T-helper 17 cell (primary cell): ENCODE measurements around the gene GALNT12. TPM values are rescaled to one million over a fixed set of nuclear protein-coding genes. Genes with fewer than 3 reads are reported as not detected.

Source experiments
- ATAC-seq: fragments of 150-1000 bp; cut with Tn5 transposase; 2 replicates; pipeline ENCODE4 v1.10.0; 2021; ENCODE audit warnings: mild to moderate bottlenecking, moderate library complexity
- DNase-seq, 3 donors: peaks; one replicate each; pipeline versions ENCODE4 v3.0.0 to v3.0.0-alpha.2; 2020 to 2021
- H3K9me3 ChIP-seq: one replicate; pipeline ENCODE4 v1.7.0; 2013; ENCODE audit warnings: low read length, mild to moderate bottlenecking; ENCODE audit not compliant: control insufficient read depth, poor library complexity, severe bottlenecking
- H3K27ac Mint-ChIP-seq: one replicate; pipeline ENCODE4 v1.8.0; 2022; ENCODE audit warnings: mild to moderate bottlenecking, moderate library complexity, mixed read lengths
- H3K27me3 Mint-ChIP-seq: one replicate; pipeline ENCODE4 v1.8.0; 2022; ENCODE audit warnings: mixed read lengths
- H3K36me3 Mint-ChIP-seq: one replicate; pipeline ENCODE4 v1.8.0; 2022; ENCODE audit warnings: low read depth, mixed read lengths
- H3K4me1 Mint-ChIP-seq: one replicate; pipeline ENCODE4 v1.8.0; 2022; ENCODE audit warnings: mild to moderate bottlenecking, mixed read lengths
- H3K4me3 Mint-ChIP-seq: one replicate; pipeline ENCODE4 v1.8.0; 2022; ENCODE audit warnings: mild to moderate bottlenecking, moderate library complexity, mixed read lengths
- total RNA-seq, 4 donors: library from RNA in 2 of 4; stranded (reverse) in 2 of 4; gene quantifications; one replicate each; pipeline ENCODE4 v1.2.3 and lab custom pipeline; 2022 to 2026

GALNT12 gene
- total RNA-seq (10 to 100 TPM; 10.2 to 11.3 TPM), total RNA-seq (lab: John Stamatoyannopoulos, UW) (9.5 to 16.9 reads per million in 2 donors)

- peaks cover 25% of the 10 kb centered on the region for H3K27me3 Mint-ChIP-seq
- no peaks in the 10 kb centered on the region for H3K36me3 Mint-ChIP-seq
- peak; percentile 85 for ATAC-seq
- peaks cover 23% of the 10 kb centered on the region for H3K4me1 Mint-ChIP-seq
- peak within 1 kb of the TSS; percentile 95 for H3K4me3 Mint-ChIP-seq
- no peaks in the 10 kb centered on the region for H3K9me3 ChIP-seq
- DNase-seq = peak; percentile 28 to 46 (median 34)
- peak within 1 kb of the TSS; percentile 81 for H3K27ac Mint-ChIP-seq
Observed at GRCh38 chr9:98807070-98807813, at the start of gene GALNT12. Gene GALNT12 (plus strand): TSS chr9:98807670. CDS start chr9:98807699, 29 bp downstream.

DNA sequence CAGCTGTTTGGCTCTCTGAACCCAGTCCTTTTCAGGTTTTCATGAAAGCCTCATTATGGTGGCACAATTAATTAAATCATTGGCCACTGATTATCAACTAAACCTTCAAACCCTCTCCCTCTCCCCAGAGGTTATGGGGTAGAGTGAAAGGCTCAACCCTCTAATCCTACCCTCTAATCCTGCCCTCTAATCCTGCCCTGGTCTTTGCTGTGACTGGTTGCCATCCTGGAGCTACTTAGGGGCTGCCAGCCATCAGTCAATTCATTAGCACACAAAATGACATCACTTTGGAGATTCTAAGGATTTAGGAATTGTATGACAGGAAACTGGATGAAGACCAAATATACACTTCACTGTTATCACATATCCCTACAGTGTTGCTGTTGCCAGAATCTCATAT, 47.2 kb upstream of the GALNT12 start:
- no peaks in the 10 kb centered on the region for H3K9me3 ChIP-seq
- H3K27me3 Mint-ChIP-seq = no peaks in the 10 kb centered on the region
- ATAC-seq = no peak
- no peak for DNase-seq
- H3K36me3 Mint-ChIP-seq = peaks cover 3% of the 10 kb centered on the region
- H3K27ac Mint-ChIP-seq = no peak overlapping the region
- no peaks in the 10 kb centered on the region for H3K4me1 Mint-ChIP-seq
- H3K4me3 Mint-ChIP-seq = no peak overlapping the region

DNA sequence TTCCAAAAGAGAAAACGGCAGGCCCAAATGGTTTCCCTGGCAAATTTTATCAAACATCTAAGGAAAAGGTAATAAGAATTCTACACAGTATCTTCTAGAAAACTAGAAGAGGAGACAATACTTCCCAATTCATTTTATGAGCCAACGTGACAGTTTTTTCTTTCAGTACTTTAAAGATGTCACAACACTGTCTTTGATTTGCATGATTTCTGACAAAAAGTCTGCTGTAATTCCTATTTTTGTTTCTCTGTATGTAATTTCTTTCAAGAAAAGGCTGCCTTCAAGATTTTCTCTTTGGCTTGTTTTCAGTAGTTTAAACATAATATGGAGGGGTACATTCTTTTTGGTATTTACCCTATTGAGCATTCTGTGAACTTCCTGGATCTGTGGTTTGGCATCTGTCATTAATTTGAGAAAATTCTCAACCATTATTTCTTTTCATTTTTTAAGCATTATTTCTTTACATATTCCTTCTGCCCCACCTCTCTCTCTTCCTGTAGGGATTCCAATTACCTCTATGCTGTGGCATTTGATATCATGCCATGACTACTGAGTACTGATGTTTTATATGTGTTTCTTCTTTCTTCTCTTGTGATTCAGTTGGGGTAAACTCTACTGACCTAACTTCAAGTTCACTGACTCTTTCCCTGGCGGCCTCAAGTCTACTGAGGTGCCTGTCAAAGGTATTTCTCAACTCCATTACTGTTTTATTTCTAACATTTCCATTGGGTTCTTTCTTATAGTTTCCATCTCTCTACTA, 43.3 kb upstream of the GALNT12 start:
- Mint-ChIP-seq H3K36me3 (peaks cover 4% of the 10 kb centered on the region), H3K4me1 (no peaks in the 10 kb centered on the region), H3K27ac (no peak overlapping the region), H3K4me3 (no peak overlapping the region), H3K27me3 (no peaks in the 10 kb centered on the region)
- DNase-seq (no peak), ATAC-seq (no peak)
- H3K9me3 ChIP-seq = no peaks in the 10 kb centered on the region

- H3K27me3 Mint-ChIP-seq = no peaks in the 10 kb centered on the region
- H3K36me3 Mint-ChIP-seq = peaks cover 4% of the 10 kb centered on the region
- ATAC-seq = no peak
Observed at GRCh38 chr9:98765256-98765655, 42.2 kb upstream of the GALNT12 start.

GRCh38 chr9:98766586-98766985, 40.9 kb upstream of the GALNT12 start:
- H3K27ac Mint-ChIP-seq = no peak overlapping the region

More at GRCh38 chr9:98765256-98765655, 42.2 kb upstream of the GALNT12 start:
- no peak overlapping the region for H3K4me3 Mint-ChIP-seq
- DNase-seq = no peak
- H3K27ac Mint-ChIP-seq = no peak overlapping the region
- H3K9me3 ChIP-seq = no peaks in the 10 kb centered on the region
- no peaks in the 10 kb centered on the region for H3K4me1 Mint-ChIP-seq

GRCh38 chr9:98767196-98767595, 40.3 kb upstream of the GALNT12 start:
- Mint-ChIP-seq H3K27ac (no peak overlapping the region), H3K4me3 (no peak overlapping the region), H3K36me3 (peaks cover 11% of the 10 kb centered on the region), H3K4me1 (no peaks in the 10 kb centered on the region), H3K27me3 (no peaks in the 10 kb centered on the region)
- DNase-seq = no peak
- no peak for ATAC-seq
- H3K9me3 ChIP-seq = no peaks in the 10 kb centered on the region

More at GRCh38 chr9:98766586-98766985, 40.9 kb upstream of the GALNT12 start:
- Mint-ChIP-seq H3K4me3 (no peak overlapping the region), H3K36me3 (peaks cover 7% of the 10 kb centered on the region), H3K27me3 (no peaks in the 10 kb centered on the region), H3K4me1 (no peaks in the 10 kb centered on the region)
- ATAC-seq (no peak), DNase-seq (no peak)
- H3K9me3 ChIP-seq = no peaks in the 10 kb centered on the region

DNA sequence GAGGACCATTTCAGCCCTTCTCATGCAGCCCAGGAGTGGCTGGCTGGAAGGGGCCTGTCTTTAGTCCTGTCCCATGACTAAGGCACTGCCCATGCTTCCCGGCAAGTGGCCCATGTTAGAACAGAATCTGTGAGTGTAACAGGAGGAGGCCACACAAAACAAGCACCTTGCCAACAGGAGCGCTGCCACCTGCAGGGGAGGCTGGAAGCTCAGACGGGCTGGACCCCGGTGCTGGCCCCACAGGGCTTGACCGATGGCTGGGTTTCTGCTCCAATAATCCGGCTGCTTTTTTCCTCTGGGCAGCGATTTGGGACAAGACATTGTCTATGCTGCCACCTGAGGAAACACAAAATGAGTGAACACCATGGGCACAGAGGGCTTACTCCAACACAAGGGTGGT, 39.6 kb upstream of the GALNT12 start:
- ATAC-seq (no peak), DNase-seq (no peak)
- H3K4me1 Mint-ChIP-seq = no peaks in the 10 kb centered on the region
- H3K4me3 Mint-ChIP-seq = no peak overlapping the region
- H3K9me3 ChIP-seq = no peaks in the 10 kb centered on the region
- no peaks in the 10 kb centered on the region for H3K27me3 Mint-ChIP-seq
- no peak overlapping the region for H3K27ac Mint-ChIP-seq
- H3K36me3 Mint-ChIP-seq = peaks cover 13% of the 10 kb centered on the region

DNA sequence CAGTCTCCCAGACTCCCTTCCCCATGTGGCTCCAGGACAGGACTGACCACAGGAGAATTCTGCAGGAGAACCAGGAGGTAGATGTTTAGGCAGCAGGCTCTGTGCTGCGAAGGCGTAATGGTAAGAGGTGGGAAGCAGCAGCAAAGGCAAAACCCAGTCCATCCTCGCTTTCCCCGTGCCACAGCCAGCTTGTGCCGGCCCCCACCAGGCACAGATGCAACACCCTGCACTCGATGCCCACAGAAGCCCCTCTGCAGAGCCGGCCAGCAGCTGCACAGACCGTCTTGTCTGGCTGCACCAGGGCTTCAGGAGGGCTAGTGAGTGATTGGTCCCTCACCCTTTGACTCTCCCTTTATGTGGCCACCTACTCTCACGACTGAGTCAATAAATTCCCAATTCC, 39.1 kb upstream of the GALNT12 start:
- Mint-ChIP-seq H3K36me3 (peaks cover 15% of the 10 kb centered on the region), H3K4me3 (no peak overlapping the region), H3K27me3 (no peaks in the 10 kb centered on the region), H3K27ac (no peak overlapping the region), H3K4me1 (no peaks in the 10 kb centered on the region)
- no peaks in the 10 kb centered on the region for H3K9me3 ChIP-seq
- no peak for ATAC-seq
- DNase-seq = no peak

GRCh38 chr9:98770717-98771116, 36.8 kb upstream of the GALNT12 start:
- H3K4me3 Mint-ChIP-seq = no peak overlapping the region
- H3K4me1 Mint-ChIP-seq = no peaks in the 10 kb centered on the region
- H3K27ac Mint-ChIP-seq = peak overlapping the region; percentile 9
- H3K9me3 ChIP-seq = no peaks in the 10 kb centered on the region
- no peak for ATAC-seq
- no peak for DNase-seq
- H3K36me3 Mint-ChIP-seq = peaks cover 17% of the 10 kb centered on the region
- H3K27me3 Mint-ChIP-seq = no peaks in the 10 kb centered on the region

GRCh38 chr9:98771209-98771874, 36.1 kb upstream of the GALNT12 start:
- no peak for ATAC-seq
- no peaks in the 10 kb centered on the region for H3K4me1 Mint-ChIP-seq
- no peak overlapping the region for H3K4me3 Mint-ChIP-seq
- no peaks in the 10 kb centered on the region for H3K27me3 Mint-ChIP-seq
- H3K27ac Mint-ChIP-seq = no peak overlapping the region
- no peaks in the 10 kb centered on the region for H3K9me3 ChIP-seq
- no peak for DNase-seq
- H3K36me3 Mint-ChIP-seq = peaks cover 17% of the 10 kb centered on the region

GRCh38 chr9:98772364-98773155, 34.9 kb upstream of the GALNT12 start:
- H3K9me3 ChIP-seq = no peaks in the 10 kb centered on the region
- ATAC-seq (no peak), DNase-seq (no peak)
- Mint-ChIP-seq H3K27ac (peak overlapping the region; percentile 9), H3K4me1 (peaks cover 2% of the 10 kb centered on the region), H3K27me3 (no peaks in the 10 kb centered on the region), H3K36me3 (peaks cover 17% of the 10 kb centered on the region), H3K4me3 (no peak overlapping the region)

DNA sequence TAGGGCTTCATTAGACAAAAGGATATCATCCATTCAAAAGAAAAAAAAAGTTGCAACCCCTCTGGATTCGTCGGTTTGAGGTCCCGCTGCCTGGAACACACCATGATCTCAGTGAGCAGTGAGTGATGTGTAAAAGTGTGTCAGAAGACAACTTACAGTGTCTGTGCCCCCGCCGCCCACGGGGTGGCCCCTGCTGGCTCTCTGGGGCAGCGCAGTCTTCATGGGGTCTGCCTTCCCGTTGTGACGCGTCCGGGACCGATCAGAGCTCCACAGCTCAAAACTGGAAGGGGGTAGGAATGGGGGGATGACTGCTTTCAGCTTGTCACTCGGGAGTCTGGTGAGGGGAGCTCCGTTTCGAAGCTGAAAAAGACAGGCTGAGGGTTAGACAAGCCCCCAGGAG, 33.7 kb upstream of the GALNT12 start:
- DNase-seq (no peak), ATAC-seq (no peak)
- H3K4me3 Mint-ChIP-seq = no peak overlapping the region
- no peaks in the 10 kb centered on the region for H3K27me3 Mint-ChIP-seq
- no peaks in the 10 kb centered on the region for H3K9me3 ChIP-seq
- peak overlapping the region; percentile 9 for H3K27ac Mint-ChIP-seq
- peaks cover 13% of the 10 kb centered on the region for H3K36me3 Mint-ChIP-seq
- peaks cover 2% of the 10 kb centered on the region for H3K4me1 Mint-ChIP-seq
